HG03095 (cell line): Measurements from ENCODE around the gene AP1S1.
"Not testable (repeated sequence)": the region's sequence is repeated elsewhere in the genome, so short reads cannot be mapped to it uniquely, and the experiment has no call there.

Experiments
- ATAC-seq: cut with Tn5 transposase; IDR thresholded peaks from one replicate; pipeline ENCODE4 v1.9.1; 2021; ENCODE audit warnings: moderate library complexity; ENCODE audit not compliant: unreplicated experiment

Gene AP1S1

DNA sequence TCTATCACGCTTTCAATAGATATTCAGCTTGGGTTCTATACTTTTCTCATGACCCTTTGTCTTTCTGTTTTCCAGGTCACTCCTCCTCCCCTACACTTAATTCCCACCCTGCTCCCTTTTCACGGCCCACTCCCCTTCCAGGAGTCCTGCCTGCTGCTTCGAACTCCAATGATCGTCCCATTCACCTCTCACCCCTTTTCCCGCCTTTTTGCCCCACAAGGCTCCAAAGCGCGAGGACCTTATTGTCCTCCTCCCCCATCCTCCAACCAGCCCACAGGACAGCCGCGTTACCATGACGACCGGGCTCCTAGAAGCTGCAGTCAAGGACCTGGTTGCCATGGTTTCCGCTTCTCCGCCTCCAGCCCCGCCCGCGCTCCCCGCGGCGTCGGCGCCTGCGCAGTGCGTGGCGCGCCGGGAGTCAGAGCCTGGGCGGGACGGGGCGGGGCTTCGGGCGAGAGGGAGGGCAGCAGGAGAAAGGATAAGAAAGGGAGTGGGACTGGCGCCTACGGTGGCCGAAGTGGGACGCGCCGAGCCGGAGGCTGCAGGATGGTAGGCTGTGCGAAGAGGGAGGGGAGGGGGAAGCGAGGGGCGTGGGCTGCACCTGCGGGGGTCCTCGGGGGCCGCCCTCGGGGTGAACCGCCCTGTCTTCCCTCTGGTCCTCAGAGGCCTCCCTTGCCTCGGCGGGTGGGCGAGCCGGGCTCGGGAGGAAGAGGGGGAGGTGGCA is at the start of gene AP1S1:
TSS of gene AP1S1 (plus strand) at position 508 of the 724 bp plus-strand sequence. CDS start at position 547, 39 bp downstream.
- ATAC-seq, result peak; percentile 72

DNA sequence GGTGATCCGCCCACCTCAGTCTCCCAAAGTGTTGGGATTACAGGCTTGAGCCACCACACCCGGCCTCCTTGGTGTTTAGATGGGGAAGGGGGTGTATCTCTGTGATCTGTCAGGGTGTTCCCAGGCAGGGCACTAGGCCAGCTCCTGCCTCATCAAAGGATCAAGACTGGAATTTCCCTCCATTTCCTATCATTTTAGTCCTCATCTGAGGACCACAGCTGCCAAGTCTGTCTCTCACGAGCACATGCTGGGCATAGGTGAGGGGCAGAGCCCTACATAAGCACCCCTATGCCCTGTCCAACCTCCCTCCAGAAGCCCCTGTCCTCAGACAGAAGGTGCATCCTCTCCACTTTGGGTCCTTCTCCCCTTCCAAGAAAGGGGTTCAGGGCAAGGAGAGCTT is 49.5 kb upstream of the AP1S1 start:
- ATAC-seq, result no peak

DNA sequence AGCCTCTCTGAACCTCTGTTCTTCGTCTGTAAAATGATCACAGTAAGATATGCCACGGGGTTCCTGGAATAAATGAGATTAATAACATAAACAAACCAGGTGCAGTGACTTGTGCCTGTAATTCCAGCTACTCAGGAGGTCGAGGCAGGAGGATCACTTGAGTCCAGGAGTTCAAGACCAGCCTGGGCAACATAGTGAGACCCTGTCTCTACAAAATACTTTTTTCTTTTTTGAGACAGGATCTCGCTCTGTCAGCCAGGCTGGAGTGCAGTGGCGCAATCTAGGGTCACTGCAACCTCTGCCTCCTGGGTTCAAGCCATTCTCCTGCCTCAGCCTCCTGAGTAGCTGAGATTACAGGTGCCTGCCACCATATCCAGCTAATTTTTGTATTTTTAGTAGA is 49.0 kb upstream of the AP1S1 start:
- ATAC-seq, result not testable (repeated sequence)

DNA sequence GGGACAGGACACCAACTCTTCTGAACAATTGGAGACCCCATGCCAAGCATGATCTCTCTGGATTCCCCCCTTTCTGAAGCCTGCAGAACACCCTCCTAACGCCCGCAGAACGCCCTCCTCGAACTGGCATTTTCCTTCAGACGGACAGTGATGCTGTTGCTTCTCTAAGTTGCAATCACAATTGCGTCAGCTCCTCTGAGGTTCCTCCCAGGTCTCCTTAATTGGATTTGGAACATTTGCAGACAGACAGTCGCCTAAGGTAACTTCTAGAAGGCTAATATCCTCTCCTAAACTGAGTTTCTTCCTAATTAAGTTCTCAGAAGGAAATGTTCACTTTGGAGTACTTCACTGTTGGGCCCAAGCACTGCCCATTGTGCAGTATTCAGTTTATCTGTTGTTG is 47.9 kb upstream of the AP1S1 start:
- ATAC-seq, result no peak

DNA sequence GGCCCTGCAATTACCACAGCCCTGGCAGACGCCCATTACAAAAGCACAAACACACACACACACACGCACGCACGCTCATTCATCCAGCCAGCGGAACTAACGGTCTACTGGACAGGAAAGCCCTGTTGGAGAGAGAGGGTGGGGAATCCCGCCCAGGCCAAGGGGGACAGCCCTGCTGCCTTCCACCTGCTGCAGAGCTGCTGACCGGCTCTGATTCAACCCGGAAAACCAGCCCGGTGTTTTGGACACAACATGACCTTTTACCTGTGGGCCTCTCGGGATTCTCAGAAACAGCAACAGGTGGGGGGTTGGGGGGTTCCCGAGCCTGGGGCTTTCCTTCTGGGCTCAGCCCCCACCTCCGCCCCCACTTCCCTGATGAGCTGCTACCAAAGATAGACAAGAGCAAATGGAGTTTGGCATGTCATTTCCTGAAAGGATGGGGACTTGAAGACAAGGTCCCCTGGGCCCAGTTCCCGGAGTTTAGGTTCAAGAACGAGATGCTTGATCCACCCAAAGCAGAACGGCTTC is 45.9 kb upstream of the AP1S1 start:
- ATAC-seq, result no peak

DNA sequence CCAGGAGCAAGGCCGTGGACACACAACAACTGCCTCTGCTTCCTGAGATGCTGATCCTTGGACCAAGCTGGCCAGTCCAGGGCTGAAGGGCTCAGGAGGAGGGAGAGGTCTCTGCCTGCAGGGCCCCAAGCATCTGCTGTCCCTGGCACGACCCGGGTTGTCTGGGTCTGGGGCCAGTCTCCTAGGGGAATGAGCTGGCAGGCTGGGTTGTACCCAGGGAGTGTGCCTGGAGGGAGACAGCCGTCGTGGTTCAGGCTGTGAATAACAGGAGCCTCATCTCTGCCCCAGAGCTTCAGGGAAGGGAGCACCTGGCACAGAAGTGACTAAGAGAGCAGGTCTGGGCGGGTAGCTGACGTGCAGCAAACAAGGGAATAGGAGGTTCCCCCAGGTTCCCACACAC is 45.3 kb upstream of the AP1S1 start:
- ATAC-seq, result no peak

DNA sequence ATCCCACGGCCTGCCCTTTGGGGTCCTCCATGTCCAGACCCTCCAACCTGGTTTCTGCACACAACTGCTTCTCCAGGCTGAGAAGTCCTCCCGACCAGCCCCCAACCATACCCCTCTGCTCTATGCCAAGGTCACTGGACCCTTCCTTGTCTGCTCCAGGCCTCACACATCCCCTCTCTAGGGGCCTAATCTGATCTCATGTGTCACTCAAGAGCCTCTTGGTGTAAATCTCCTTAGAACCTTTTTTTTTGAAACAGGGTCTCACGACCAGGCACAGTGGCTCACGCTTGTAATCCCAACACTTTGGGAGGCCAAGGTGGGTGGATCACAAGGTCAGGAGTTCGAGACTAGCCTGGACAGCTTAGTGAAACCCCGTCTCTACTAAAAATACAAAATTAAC is 44.9 kb upstream of the AP1S1 start:
- no peak for ATAC-seq

DNA sequence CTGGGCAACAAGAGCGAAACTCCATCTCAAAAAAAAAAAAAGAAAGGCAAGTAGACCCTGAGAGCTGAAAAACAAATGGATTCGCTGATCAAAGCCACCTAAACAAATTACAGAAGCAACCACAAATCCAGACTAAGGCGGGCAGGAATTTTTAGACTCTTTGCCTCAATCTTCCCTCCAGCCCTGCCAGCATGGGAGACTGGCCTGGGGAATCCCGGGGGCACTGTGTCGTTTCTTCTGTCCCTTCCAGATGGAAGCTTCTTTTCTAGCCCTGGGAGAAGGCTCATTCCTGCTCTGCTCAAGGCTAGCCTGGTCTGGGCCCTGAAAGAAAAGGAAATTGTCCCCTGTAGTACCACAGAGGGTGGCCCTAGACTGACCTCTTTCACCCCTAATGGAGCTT is 43.0 kb upstream of the AP1S1 start:
- no peak for ATAC-seq

DNA sequence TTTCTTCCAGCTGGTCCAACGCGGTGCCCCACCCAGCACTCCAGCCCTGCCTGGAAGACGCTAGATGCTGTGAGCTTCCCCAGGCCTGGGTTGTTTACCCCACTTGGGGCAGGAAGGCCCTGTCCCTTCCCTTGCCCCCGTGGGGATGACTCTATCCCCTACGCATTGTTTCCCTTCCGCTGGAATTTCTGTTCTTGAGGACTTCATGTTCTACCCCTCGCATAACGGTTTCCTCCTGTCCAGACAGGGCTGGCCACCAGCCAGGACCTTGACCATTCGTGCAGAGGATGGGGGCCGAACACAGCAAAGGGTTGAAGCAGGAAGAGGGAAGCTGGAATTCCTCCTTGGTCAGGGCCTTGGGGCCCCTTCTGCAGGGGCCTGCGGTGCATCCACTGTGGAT is 42.0 kb upstream of the AP1S1 start:
- no peak for ATAC-seq

DNA sequence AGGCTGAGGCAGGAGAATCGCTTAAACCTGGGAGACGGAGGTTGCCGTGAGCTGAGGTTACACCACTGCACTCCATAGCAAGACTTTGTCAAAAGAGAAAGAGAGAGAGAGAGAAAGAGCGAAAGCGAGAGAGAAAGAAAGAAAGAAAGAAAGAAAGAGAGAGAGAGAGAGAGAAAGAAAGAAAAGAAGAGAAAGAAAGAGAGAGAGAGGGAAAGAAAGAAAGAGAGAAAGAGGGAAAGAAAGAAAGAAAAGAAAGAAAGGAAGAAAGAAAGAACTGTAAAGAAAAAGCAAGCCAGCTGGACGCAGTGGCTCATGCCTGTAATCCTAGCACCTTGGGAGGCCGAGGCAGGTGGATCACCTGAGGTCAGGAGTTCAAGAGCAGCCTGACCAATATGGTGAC is 41.1 kb upstream of the AP1S1 start:
- not testable (repeated sequence) for ATAC-seq

DNA sequence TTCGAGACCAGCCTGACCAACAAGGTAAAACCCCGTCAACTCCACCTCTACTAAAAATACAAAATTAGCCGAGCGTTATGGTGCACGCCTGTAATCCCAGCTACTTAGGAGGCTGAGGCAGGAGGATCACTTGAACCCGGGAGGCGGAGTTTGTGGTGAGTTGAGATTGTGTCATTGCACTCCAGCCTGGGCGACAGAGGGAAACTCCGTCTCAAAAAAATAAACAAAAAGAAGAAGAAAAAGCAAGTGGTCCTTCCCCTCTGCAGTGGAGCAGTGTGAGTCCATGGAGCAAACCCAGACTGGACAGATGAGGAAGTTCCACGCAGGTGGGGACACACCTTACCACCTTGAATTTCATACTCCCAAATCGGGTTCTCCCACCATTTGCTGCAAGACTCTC is 40.4 kb upstream of the AP1S1 start:
- ATAC-seq, result no peak

DNA sequence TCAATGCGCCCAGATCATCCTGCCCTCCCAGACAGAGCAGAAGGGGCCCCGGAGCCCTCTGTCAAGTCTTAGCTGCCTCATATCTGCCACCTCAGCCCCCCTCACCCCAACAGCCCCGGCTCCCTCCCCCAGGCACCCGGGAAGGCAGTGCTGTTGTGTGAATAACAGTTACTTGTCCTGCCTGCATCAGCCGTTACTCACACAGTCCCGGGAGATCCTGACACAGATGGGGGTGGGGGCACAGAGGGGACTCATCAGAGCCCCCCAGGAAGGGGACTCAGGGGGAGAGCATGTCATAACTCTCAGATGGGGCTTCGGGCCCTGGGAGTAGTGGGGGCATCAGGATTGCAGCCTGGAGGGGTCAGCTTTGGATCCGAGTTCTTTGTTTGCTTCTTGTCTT is 39.8 kb upstream of the AP1S1 start:
- ATAC-seq, result no peak

DNA sequence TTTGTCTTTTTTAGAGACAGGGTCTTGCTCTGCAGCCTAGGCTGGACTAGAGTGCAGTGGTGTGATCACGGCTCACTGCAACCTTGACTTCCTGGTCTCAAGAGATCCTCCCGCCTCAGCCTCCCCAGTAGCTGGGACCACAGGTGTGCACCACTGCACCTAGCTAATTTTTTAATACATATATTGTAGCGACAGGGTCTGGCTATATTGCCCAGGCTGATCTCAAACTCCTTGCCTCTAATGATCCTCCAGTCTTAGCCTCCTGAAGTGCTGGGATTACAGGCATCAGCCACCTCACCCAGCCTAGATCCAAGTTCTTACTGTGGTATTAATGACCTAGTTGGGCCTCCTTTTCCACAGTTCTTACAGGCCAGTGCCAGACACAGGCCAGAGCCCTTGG is 39.1 kb upstream of the AP1S1 start:
- ATAC-seq, result no peak

DNA sequence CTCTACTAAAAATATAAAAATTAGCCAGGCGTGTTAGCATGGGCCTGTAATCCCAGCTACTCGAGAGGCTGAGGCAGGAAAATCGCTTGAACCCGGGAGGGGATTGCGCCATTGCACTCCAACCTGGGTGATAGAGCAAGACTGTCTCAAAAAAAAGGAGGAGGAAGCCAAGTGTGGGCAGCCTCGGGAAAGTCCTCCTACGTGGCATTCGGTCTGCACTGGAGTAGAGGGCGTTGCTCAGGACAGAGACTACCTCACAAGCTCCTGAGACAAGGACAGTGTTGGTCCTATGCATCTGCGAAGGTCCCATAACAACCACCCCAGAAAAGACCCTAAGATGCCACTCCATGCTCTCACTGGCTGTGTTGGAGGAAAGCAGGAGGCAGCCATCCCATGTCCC is 37.4 kb upstream of the AP1S1 start:
- ATAC-seq, result no peak

DNA sequence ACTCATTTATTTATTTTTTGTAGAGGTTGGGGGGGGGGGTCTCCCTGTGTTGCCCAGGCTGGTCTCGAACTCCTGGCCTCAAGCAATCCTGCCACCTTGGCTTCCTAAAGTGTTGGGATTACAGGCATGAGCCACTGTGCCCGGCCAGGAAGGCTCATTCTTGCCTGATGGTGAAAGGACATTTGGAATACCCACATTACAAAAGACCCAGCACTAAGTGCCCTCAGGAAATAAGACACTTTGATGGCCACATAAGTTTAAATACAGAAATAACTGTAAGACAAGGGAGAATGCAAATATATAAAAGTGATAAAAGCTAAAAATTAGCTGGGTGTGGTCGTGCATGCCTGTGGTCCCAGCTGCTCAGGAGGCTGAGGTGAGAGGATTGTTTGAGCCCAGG is 35.4 kb upstream of the AP1S1 start:
- ATAC-seq, result no peak

DNA sequence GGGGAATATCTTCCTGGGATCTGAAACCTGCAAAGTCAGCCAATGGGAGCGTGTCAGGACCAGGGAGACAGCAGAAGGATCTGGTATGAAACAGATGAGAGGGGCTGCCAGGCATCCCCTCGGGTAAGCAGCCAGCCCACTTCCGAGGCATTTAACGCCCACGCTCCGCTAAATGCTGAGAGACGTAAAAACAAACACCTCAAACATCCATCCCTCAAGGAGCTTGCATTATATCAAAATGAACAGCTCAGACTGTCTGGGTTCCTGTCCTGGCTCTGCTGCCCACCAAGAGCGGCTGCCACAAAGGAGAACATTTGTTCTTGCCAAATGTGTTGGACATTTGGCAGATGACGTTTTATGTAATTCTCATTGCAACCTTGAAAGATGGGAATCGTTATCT is 34.4 kb upstream of the AP1S1 start:
- no peak for ATAC-seq

DNA sequence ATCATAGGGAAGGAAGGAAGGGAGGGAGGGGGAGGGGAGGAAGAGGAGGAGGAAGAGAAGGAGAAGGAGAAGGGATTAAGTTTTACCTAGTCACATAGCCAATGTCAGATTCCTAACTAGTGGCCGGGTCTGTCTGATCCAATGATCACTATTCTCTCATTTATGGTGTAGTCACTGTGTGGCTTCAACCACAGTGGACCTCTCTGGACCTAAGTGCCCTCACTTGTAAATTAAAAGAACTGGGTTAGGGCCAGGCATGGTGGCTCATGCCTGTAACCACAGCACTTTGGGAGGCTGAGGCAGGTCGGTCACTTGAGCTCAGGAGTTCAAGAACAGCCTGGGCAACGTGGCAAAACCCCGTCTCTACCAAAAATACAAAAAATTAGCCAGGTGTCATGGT is 34.0 kb upstream of the AP1S1 start:
- ATAC-seq, result no peak

DNA sequence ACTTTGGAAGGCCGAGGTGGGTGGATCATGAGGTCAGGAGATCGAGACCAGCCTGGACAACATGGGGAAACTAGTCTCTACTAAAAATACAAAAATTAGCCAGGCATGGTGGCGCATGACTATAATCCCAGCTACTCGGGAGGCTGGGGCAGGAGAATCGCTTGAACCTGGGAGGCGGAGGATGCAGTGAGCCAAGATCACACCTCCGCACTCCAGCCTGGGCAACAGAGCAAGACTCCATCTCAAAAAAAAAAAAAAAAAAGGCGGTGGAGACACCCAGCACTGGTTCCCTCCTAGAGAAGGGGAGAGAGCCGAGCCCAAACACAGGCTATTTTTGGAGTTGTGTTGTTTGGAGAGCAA is 32.7 kb upstream of the AP1S1 start:
- ATAC-seq, result not testable (repeated sequence)

DNA sequence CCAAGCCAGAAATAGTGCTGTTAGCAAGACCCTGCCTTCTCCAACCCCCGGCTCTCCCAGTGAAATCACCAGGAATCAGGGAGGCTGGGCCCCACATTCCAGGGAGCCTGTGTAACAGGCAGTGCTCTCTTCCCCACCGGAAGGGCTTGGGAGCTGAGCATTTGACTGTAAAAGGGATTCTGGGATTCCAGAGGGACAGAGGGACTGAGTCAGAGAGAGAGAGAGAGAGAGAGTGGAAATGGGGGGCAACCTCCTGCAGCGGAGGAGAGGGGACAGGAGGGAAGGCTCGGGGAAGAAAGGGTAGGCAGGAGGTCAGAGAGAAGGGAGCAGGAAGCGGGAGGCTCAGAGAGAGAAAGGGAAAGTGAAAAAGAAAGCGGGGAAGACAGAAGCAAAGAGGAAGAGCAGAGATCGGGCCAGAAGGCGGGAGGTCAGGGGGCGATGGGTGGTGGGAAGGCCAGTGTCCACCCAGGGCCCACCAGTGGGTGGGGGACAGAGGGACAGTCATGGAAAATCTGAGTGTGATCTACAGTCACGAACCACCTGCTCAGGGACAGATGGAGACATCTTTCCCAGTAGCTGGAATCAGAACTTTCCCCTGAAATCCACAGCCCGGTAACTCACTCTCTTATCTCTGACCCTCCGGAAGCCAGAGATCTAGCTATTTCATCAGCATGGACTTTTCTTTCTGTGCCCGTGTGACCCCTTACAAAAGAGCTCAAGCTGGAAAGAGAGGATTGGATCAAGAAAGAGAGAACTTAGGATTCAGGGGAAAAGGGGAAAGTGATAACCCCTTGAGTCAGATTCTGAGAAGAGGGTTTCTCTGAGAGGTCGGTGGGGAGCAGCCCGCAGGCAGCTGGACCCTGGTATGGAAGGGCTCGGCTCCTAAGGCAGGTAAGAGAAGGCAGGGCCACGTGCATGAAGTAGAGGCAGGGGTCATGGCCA is 32.0 kb upstream of the AP1S1 start:
- no peak for ATAC-seq

DNA sequence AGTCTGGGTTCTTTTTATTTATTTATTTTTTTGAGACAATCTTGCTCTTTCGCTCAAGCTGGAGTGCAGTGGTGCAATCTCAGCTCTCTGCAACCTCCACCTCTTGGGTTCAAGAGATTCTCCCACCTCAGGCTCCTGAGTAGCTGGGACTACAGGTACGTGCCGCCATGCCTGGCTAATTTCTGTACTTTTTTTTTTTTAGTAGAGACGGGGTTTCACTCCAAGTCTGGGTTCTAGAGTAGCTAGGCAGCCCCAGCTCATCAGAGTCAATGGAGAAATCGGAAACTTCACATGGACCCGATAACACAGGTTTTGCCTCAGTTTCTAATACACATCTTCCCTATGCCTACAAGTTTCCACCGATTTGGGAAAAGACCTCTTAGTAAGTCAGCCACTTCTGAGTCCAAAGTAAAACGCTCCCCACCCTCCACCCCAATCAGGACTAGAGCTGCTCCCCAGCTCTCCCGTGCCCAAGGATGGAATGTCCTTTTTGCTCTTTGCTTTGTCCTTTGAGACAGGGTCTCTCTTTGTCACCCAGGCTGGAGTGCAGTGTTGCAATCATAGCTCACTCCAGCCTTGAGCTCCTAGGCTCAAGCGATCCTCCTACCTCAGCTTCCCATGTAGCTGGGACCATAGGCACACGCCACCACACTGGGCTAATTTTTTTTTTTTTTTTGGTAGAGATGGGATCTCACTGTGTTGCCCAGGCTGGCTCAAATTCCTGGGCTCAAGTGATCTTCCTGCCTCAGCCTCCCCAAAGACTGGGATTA is 31.2 kb upstream of the AP1S1 start:
- ATAC-seq, result no peak

DNA sequence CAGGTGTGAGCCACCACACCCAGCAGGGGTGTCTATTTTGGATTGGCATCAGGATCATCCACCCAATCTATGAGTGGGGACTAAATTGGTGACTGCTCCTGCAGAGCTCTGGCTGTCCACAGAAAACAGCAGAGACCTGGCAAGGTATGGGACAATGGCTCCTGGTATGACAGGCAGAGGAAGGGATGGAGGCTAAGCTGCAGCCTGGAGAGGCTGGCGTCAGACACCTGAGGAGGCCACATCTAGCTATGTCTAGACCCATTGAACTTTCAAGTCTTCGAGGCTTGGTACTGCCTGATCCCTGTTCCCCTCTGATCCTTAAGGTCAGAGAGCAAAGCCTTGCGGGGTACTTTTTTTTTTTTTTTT is 30.6 kb upstream of the AP1S1 start:
- ATAC-seq, result no peak
